GOT3 (cell line): ENCODE results near the gene KDM5A.
"Not testable (repeated sequence)": the region's sequence is repeated elsewhere in the genome, so short reads cannot be mapped to it uniquely, and the experiment has no call there.

Source experiments
- DNase-seq: peaks from one replicate; lab custom pipeline; 2025; ENCODE audit warnings: mixed read lengths; lab: John Stamatoyannopoulos, UW

Gene KDM5A

DNA sequence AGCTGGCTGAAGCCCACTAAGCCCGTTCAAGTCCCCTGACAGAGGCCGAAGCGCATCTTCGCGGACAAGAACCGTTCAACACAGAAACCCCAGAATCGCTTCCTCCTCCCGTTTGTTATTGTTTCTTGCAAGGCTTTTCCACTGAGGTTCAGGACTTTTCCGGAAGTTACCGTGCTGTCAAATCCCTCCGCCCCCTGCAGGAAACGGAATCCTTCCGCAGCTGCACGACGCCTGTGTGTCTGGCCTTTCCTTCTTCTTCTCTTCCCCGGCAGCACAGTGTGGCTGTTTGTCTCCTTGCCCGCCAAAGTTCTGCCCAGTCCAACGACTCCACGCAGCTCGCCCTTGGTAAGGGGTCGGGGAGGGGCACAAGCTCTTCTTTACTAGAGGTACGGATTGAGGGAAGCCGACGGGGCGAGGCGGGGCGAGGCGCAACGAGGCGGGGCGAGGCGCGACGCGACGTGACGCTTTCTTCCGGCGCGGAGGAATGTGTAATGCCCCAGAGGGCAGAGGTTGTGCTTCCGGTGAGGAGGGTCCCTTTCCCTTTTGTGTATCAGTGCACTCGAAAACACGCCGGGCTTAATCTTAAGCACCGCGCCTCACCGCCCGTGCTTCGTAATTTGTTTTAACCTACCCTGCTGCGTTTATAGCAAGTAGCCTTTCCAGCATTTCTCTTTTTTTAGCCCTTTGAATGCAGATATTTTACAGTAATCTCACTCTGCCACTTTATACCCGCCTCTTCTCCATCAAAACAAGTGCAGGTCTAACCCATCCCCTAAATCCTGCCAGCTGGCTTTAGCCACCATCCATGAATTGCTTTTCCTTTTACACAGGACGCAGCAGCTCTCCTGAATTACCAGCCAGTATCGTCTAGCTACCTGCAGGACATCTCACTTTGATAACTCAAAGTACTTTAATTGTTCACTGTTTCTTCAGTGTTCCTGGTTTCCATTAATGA is at the start of gene KDM5A:
Gene KDM5A, minus strand, starts transcription at position 179 of the 955 bp plus-strand sequence. CDS start 229 bp downstream, outside the sequence.
- DNase-seq, result no peak

DNA sequence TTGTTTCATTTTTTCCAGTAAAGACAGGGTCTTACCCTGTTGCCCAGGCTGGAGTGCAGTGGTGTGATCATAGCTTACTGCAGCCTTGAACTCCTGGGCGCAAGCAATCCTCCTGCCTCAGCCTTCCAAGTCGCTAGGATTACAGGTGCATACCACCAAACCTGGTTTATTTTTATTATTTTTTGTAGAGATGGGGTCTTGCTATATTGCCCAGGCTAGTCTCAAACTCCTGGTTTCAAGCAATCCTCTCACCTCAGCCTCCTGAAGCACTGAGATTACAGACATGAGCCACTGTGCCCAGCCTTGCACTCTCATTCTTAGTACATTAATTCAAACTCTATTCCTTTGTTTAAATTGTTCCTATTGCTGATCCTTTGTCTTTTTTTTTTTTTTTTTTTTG is 46.6 kb upstream of the KDM5A start:
- not testable (repeated sequence) for DNase-seq

GRCh38 chr12:422526-422925 is 33.4 kb upstream of the KDM5A start:
- DNase-seq, result no peak

- no peak for DNase-seq
These were observed 29.3 kb upstream of the KDM5A start for GRCh38 chr12:418432-418831.

DNA sequence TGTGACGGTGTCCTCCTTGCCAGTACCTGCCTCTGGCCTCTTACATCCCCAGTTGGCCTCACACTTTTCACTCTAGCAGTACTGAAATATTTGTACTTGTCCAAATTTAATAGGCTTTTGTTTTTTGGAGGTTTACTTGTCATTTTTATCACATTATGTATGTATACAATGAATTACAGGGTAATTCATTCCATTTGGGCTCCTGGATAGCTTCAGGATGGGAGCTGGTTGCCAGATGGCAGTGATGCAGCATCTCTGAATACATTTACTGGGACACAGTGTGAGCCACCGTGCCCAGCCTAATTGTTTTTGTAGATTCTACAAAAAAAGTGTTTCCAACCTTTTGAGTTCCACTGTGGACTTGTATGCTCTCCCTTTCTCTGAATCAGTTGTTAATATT is 25.7 kb upstream of the KDM5A start:
- no peak for DNase-seq

- no peak for DNase-seq
These were observed 12.9 kb upstream of the KDM5A start for GRCh38 chr12:402029-402389.

DNA sequence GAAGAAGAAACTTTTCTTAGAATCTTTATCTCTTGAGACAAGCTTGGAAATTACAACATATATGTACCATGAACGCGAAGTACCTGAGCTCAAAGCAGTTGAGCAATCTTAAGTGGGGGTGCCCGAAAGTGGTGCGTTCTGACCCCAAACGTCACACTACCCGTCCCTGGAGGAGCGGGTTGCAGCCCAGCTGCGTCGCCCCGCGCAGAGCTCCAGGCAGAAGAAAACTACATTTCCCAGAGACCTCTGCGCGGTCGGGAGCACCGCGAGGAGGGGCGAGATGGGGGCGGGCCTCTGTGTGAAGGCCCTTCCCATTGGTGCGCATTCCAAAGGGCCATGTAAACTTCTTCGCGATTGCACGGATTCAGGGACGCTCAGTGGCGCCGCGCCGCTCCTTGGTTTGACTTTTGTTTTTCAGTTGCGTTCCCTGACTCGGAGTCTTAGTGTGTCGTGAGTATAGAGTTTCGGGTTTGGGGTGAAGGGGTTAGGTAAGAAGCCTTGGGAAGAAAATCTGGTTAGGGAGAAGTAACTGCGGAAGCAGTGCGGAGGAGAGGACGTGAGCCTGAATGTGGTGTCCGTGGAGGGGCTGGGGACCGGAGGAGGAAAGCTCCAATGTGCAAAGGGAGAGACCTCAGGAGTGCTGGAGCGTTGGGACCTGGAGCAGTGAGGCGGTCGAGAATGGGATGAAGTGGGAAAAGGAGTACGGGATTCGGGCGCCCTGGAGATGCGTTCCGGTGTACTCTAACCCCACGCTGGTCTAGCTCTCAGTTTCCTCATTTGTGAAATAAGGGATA is 12.3 kb upstream of the KDM5A start, which contains the start of gene CCDC77:
Gene CCDC77, plus strand, starts transcription at position 410 of the 794 bp plus-strand sequence. CDS start 7,740 bp downstream, outside the sequence.
- DNase-seq, result no peak

GRCh38 chr12:400828-401227 is 11.7 kb upstream of the KDM5A start:
- no peak for DNase-seq

DNA sequence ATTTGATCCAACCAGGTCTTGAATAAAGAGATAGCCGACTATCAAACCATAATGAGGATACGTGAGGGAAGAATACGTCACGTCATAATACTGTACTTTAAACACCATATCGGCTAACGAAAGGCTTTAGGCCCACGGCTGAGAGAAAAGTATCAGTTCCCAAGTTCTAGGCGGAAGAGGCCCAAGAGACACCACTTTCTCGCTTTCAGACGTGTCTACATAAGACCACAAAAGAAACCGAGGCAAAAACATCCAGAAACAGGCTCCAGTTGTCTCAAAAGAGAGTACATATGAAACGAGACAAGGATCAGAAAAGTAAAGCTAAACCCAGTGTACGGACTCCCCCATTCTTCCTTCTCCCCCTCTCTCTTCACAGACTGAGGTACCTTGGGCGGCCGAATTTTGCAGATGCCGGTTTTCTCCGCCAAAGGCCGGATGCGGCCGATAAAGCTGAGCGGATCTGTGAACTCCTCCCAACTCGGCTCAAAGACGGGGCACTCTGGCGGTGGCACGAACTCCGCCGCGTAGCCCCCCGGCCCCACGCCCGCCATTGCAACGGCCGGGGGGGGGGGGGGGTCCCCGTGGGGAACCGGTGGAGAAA is 479 bp downstream of the KDM5A start:
- DNase-seq, result no peak

DNA sequence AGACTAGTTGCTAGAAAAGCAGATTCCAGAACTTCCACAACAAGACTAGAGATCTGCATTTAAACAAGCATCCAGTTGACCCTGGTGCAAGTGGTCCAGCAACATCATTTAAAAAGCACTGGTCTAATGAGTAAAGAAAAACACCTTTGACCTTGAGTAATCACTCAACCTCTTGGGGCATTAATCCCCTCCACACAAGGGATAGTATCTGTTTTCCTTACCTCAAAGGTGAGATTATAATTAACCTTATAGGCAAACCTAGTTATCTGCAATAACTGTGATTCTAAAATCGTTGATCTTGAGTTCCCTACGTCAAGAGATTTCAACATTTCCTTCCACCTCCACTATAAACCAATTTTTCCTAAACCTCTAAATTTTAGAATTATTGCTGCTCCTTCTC is 1.1 kb downstream of the KDM5A start:
- no peak for DNase-seq

DNA sequence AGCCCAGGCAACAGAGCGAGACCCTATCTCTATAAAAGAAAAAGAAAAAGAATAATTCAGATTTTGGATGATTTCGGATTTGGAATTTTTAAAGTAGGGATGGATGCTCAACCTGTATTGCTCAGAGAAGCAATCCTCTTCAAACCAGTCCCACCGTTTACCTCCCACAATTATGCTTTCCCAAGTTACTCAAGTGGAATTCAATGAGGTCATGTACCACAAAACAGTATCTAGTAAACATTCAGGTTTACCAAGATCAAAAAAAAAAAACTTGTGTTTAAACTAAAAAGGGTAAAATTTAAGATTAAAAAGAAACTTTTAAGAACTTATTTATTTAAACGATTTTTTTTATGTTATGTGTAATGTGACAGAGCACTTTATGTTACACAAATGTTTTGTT is 2.5 kb downstream of the KDM5A start:
- DNase-seq, result no peak

DNA sequence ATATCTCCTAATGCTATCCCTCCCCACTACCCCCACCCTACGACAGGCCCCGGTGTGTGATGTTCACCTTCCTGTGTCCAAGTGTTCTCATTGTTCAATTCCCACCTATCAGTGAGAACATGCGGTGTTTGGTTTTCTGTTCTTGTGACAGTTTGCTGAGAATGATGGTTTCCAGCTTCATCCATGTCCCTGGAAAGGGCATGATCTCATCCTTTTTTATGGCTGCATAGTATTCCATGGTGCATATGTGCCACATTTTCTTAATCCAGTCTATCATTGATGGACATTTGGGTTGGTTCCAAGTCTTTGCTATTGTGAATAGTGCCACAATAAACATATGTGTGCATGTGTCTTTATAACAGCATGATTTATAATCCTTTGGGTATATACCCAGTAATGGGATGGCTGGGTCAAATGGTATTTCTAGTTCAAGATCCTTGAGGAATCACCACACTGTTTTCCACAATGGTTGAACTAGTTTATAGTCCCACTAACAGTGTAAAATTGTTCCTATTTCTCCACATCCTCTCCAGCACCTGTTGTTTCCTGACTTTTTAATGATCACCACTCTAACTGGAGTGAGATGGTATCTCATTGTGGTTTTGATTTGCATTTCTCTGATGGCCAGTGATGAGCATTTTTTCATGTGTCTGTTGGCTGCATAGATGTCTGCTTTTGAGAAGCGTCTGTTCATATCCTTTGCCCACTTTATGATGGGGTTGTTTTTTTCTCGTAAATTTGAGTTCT is 18.2 kb downstream of the KDM5A start:
- not testable (repeated sequence) for DNase-seq

DNA sequence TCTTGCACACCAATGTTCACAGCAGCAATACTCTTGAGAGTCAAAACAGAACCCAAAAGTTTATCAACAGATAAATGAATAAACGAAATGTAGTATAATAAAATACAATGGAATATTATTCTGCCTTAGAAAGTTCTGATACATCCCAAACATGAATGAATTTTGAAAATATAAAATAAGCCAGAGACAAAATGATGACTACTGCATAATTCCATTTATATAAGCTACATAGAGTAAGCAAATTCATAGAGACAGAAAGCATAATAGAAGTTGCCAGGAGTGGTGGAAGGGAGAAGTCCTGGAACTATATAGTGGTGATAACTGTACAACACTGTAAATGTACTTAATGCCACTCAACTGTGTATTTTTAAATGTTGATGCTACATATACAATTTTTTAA is 21.1 kb downstream of the KDM5A start:
- no peak for DNase-seq

GRCh38 chr12:366820-367219 is 22.3 kb downstream of the KDM5A start:
- no peak for DNase-seq

DNA sequence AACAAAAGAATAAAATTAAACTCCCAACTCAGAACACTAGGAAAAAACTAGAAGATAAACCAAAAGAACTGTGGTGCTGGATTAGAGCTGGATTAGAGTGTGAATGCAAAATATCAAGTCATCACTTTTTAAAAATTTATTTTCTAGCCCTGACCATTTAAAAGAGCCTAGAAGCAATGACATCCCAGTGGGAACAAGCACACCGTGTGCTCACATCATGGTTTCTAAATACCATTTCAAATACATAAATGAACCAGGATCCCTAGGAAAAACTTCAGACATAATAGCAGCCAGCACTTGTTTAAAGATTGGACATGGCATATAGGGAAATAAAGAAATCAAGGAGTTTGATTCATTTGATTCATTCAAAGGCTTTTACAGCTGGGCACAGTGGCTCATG is 30.0 kb downstream of the KDM5A start:
- no peak for DNase-seq

GRCh38 chr12:356276-356988 is 32.7 kb downstream of the KDM5A start:
- no peak for DNase-seq

DNA sequence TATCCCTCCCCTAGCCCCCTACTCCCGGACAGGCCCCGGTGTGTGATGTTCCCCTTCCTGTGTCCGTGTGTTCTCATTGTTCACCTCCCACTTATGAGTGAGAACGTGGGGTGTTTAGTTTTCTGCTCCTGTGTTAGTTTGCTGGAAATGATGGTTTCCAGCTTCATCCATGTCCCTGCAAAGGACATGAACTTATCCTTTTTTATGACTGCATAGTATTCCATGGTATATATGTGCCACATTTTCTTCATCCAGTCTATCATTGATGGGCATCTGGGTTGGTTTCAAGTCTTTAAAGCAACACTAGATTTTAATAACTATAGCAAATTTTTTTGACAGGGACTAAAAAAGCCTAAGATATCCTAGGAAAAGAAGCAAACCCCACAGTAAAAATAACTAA is 37.9 kb downstream of the KDM5A start:
- not testable (repeated sequence) for DNase-seq

DNA sequence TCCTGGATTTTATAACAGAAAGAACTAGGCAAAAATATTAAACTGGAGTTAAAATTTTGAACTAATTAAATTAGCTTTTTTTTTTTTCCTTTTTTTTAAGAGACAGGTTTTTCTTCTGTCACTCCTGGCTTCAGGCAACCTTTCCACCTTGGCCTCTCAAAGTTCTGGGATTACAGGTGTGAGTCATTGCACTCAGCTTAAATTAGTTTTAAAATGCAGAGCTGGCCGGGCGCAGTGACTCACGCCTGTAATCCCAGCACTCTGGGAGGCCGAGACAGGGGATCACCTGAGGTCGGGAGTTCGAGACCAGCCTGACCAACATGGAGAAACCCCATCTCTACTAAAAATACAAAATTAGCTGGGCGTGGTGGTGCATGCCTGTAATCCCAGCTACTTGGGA is 39.5 kb downstream of the KDM5A start:
- DNase-seq, result not testable (repeated sequence)

DNA sequence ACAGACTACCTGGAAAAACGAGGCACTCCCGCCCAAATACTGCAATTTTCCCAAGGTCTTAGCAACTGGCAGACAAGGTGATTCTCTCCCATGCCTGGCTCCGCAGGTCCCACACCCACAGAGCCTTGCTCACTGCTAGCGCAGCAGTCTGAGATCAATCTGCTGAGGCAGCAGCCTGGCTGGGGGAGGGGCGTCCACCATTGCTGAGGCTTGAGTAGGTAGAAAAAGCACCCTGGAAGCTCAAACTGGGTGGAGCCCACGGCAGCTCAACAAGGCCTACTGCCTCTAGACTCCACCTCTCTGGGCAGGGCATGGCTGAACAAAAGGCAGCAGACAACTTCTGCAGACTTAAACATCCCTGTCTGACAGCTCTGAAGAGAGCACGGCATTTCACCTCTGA is 46.1 kb downstream of the KDM5A start:
- DNase-seq, result not testable (repeated sequence)

DNA sequence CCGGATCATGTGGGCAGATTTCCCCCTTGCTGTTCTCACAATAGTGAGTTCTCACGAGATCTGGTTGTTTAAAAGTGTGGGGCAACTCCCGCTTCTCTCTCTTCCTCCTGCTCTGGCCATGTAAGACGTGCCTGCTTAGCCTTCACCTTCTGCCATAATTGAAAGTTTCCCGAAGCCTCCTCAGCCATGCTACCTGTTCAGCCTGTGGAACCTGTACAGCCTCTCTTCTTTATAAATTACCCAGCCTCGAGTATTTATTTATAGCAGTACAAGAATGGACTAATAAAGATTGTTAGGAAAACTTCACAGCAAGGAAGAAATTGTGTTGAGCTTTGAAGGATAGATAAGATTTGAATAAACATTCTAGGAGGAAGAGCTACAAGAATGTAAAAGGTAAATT is 52.1 kb downstream of the KDM5A start:
- DNase-seq, result no peak

- no peak for DNase-seq
These were observed 55.0 kb downstream of the KDM5A start for GRCh38 chr12:334125-334524.
